ENCODE results near the gene DDIAS. TPM values are rescaled to one million over a fixed set of nuclear protein-coding genes. Genes with fewer than 3 reads are reported as not detected.
"Not testable (repeated sequence)": the region's sequence is repeated elsewhere in the genome, so short reads cannot be mapped to it uniquely, and the experiment has no call there.

DDIAS gene
- total RNA-seq, 3 donors from 2014 or later = 0.66 to 2.5 (median 1.3) TPM

DNA sequence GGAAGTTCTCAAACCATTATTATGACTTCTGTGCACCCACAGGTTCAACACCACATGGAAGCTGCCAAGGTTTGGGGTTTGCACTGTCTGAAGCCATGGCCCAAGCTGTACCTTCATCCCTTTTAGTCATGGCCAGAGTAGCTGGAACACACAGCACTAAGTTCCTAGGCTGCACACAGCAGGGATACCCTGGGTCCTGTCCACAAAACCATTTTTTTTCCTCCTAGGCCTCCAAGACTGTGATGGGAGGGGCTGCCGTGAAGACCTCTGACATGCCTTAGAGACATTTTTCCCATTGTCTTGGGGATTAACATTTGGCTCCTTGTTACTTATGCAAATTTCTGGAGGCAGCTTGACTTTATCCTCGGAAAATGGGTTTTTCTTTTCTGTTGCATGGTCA lies 42.7 kb downstream of the DDIAS start:
- H3K27ac ChIP-seq = no peak overlapping the region
- no peaks in the 10 kb centered on the region for H3K36me3 ChIP-seq
- H3K9me3 ChIP-seq = no peaks in the 10 kb centered on the region
- intact Hi-C loops (cut with DNase I; ENCODE audit: low total_unique reads) = no loop called here
- DNase-seq (ENCODE audit: low spot score in 2 of 2) = no peak
- H3K27me3 ChIP-seq = no peaks in the 10 kb centered on the region
- H3K4me1 ChIP-seq = no peaks in the 10 kb centered on the region
- TF ChIP-seq POLR2A (IDR thresholded peaks at IDR 0.05) (no peak), CTCF (IDR thresholded peaks at IDR 0.05) (no peak), POLR2AphosphoS5 (IDR thresholded peaks at IDR 0.05) (no peak)
- H3K4me3 ChIP-seq = no peak overlapping the region

DNA sequence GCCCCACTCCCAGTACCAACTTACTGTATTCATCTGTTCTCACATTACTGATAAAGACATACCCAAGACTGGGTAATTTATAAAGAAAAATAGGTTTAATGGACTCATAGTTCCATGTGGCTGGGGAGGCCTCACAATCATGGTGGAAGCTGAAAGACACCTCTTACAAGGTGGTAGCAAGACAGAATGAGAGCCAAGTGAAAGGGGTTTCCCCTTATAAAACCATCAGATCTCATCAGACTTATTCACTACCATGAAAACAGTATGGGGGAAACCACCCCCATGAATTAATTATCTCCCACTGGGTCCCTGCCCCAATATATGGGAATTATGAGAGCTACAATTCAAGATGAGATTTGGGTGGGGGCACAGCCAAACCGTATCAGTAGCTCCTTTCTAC lies 43.5 kb downstream of the DDIAS start:
- H3K9me3 ChIP-seq; intact Hi-C loops (cut with DNase I; ENCODE audit: low total_unique reads); DNase-seq (ENCODE audit: low spot score in 2 of 2); H3K27me3 ChIP-seq; H3K36me3 ChIP-seq; H3K4me3 ChIP-seq; H3K27ac ChIP-seq; H3K4me1 ChIP-seq: not testable (repeated sequence)

DNA sequence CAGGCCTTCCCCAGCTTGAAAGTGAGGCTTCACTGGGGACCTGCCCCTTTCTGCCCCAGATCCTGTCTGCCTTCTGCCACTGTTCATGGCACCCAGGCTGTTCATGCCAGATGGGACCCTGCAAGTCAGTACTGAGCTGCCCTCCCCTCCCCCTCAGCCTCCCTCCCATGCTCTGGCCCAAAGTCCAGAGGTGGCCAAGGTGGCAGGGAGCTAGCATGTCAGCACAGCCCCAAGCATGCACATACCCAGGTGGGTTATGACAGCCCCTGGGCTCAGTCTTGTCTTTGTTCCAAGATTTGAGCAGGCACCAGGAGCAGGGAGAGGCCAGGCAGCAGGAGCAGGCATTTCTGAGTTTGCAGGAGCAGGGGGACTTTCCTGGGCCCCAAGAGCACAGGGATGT lies 44.1 kb downstream of the DDIAS start:
- Histone ChIP-seq H3K4me3 (no peak overlapping the region), H3K27me3 (no peaks in the 10 kb centered on the region), H3K4me1 (no peaks in the 10 kb centered on the region), H3K36me3 (no peaks in the 10 kb centered on the region), H3K27ac (no peak overlapping the region), H3K9me3 (no peaks in the 10 kb centered on the region)
- no peak for DNase-seq (ENCODE audit: low spot score in 2 of 2)
- intact Hi-C loops (cut with DNase I; ENCODE audit: low total_unique reads) = no loop called here
- no peak for TF ChIP-seq POLR2A (IDR thresholded peaks at IDR 0.05)
- no peak for TF ChIP-seq CTCF (IDR thresholded peaks at IDR 0.05)
- no peak for TF ChIP-seq POLR2AphosphoS5 (IDR thresholded peaks at IDR 0.05)

DNA sequence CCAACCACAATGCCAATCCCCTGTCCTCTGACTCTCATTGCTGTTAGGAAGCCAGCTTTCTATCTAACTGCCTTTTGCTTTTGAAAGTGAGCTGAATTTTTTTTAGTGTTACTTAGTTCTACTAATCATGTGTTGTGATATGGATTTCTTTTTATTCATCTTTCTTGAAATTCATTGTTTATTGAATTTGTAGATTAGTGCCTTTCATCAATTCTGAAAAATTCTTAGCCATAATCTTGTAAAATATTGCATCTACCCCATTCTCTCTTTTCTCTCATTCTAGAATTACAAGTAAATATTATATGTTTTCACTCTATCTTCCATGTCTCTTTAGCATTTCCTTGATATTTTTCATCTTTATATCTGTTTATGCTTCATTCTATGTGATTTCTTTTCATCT lies 47.8 kb downstream of the DDIAS start:
- TF ChIP-seq POLR2AphosphoS5 (IDR thresholded peaks at IDR 0.05) (no peak), POLR2A (IDR thresholded peaks at IDR 0.05) (no peak), CTCF (IDR thresholded peaks at IDR 0.05) (no peak)
- no peak for DNase-seq (ENCODE audit: low spot score in 2 of 2)
- Histone ChIP-seq H3K4me3 (no peak overlapping the region), H3K27me3 (no peaks in the 10 kb centered on the region), H3K4me1 (no peaks in the 10 kb centered on the region), H3K36me3 (no peaks in the 10 kb centered on the region), H3K9me3 (no peaks in the 10 kb centered on the region), H3K27ac (no peak overlapping the region)
- intact Hi-C loops (cut with DNase I; ENCODE audit: low total_unique reads) = no loop called here

- H3K27ac ChIP-seq; H3K9me3 ChIP-seq; H3K4me1 ChIP-seq; H3K36me3 ChIP-seq; DNase-seq (ENCODE audit: low spot score in 2 of 2); H3K4me3 ChIP-seq; H3K27me3 ChIP-seq; intact Hi-C loops (cut with DNase I; ENCODE audit: low total_unique reads): not testable (repeated sequence)
These were observed 49.0 kb downstream of the DDIAS start for GRCh38 chr11:82950502-82950901.

DNA sequence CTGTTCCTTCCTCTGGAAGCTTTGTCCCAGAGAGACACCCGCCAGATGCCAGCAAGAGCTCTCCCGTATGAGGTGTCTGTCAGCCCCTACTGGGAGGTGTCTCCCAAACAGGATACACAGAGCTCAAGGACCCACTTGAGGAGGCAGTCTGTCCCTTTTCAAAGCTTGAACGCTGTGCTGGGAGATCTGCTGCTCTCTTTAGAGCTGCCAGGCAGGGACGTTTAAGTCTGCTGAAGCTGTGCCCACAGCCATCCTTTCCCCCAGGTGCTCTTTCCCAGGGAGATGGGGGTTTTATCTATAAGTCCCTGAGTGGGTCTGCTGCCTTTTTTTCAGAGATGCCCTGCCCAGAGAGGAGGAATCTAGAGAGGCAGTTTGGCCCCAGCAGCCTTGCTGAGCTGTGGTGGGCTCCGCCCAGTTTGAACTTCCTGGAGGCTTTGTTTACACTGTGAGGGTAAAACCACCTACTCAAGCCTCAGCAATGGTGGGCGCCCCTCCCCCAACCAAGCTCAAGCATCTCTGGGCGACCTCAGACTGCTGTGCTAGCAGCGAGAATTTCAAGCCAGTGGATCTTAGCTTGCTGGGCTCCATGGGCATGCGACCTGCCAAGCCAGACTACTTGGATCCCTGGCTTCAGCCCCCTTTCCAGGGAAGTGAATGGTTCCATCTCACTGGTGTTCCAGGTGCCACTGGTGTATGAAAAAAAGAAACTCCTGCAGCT lies 54.4 kb downstream of the DDIAS start:
- H3K36me3 ChIP-seq; H3K27me3 ChIP-seq; DNase-seq (ENCODE audit: low spot score in 2 of 2); intact Hi-C loops (cut with DNase I; ENCODE audit: low total_unique reads); H3K4me3 ChIP-seq; H3K27ac ChIP-seq; H3K4me1 ChIP-seq; H3K9me3 ChIP-seq: not testable (repeated sequence)

Measured in breast epithelium (tissue), 4 donors.